Colonic mucosa (tissue), 4 donors: ENCODE measurements around the gene FNDC3B. TPM values are rescaled to one million over a fixed set of nuclear protein-coding genes. Genes with fewer than 3 reads are reported as not detected.

Source experiments
- DNase-seq: peaks from one replicate; pipeline ENCODE4 v3.0.0-alpha.2; 2020
- H3K27ac ChIP-seq: fragments of 200-600 bp; one replicate; pipeline ENCODE4 v1.8.0; 2021
- H3K27me3 ChIP-seq: fragments of 200-600 bp; one replicate; pipeline ENCODE4 v1.8.0; 2021
- H3K36me3 ChIP-seq: fragments of 200-600 bp; one replicate; pipeline ENCODE4 v1.8.0; 2021
- H3K4me1 ChIP-seq: fragments of 200-600 bp; one replicate; pipeline ENCODE4 v1.8.0; 2021; ENCODE audit warnings: mild to moderate bottlenecking
- H3K4me3 ChIP-seq: fragments of 200-600 bp; one replicate; pipeline ENCODE4 v1.8.0; 2021
- H3K9ac ChIP-seq, 2 donors: one replicate each; pipeline ENCODE4 v1.7.0; 2013; ENCODE audit warnings: control low read depth in 2 of 2, low read depth in 2 of 2, low read length in 2 of 2
- H3K9me3 ChIP-seq: fragments of 200-600 bp; one replicate; pipeline ENCODE4 v1.8.0; 2021
- CTCF ChIP-seq: fragments of 200-600 bp; IDR thresholded peaks from one replicate; pipeline ENCODE4 v1.8.0; 2022; ENCODE audit warnings: antibody characterized with exemption, mild to moderate bottlenecking
- intact Hi-C: fragments of 100-400 bp; cut with DNase I; formaldehyde crosslinking; loops from one replicate; pipeline ENCODE4 v1.14.1; 2022
- total RNA-seq, 2 donors: library from RNA; stranded (reverse); fragmentation: NEBNext Ultra II Directional in 1 of 2; extraction: Animal tissue kit (Norgen Biotek cat#: 25700) in 1 of 2; gene quantifications; one replicate each; pipeline ENCODE4 v1.2.1, GENCODE V29; 2021
- donor health status: healthy.
- donor health status: DM: no; HTN: no; CAD: no.
- donor health status: DM: no; HTN: no; CAD: no.

FNDC3B gene
- total RNA-seq, 2 donors from 2014 or later = 66.7 to 142 TPM

- Histone ChIP-seq H3K36me3 (peaks cover 5% of the 10 kb centered on the region), H3K9ac (no peak overlapping the region), H3K4me1 (no peaks in the 10 kb centered on the region), H3K27me3 (no peaks in the 10 kb centered on the region), H3K27ac (no peak overlapping the region), H3K4me3 (no peak overlapping the region), H3K9me3 (no peaks in the 10 kb centered on the region)
- no peak for DNase-seq
- intact Hi-C loops = no loop called here
- TF ChIP-seq CTCF = no peak
These were observed 301.2 kb downstream of the FNDC3B start for GRCh38 chr3:172340583-172340982.

- peak; percentile 56 for TF ChIP-seq CTCF
- H3K9ac ChIP-seq = no peak overlapping the region
- H3K4me1 ChIP-seq = no peaks in the 10 kb centered on the region
- no peak overlapping the region for H3K4me3 ChIP-seq
- DNase-seq = no peak
- H3K27me3 ChIP-seq = no peaks in the 10 kb centered on the region
- no peak overlapping the region for H3K27ac ChIP-seq
- intact Hi-C loops = no loop called here
- peaks cover 5% of the 10 kb centered on the region for H3K36me3 ChIP-seq
- no peaks in the 10 kb centered on the region for H3K9me3 ChIP-seq
These were observed 302.2 kb downstream of the FNDC3B start for GRCh38 chr3:172341482-172342059.

- peaks cover 5% of the 10 kb centered on the region for H3K36me3 ChIP-seq
- no peaks in the 10 kb centered on the region for H3K27me3 ChIP-seq
- H3K4me3 ChIP-seq = no peak overlapping the region
- intact Hi-C loops = no loop called here
- H3K9ac ChIP-seq = no peak overlapping the region
- no peak for TF ChIP-seq CTCF
- no peak overlapping the region for H3K27ac ChIP-seq
- H3K9me3 ChIP-seq = no peaks in the 10 kb centered on the region
- H3K4me1 ChIP-seq = no peaks in the 10 kb centered on the region
- DNase-seq = no peak
These were observed 302.8 kb downstream of the FNDC3B start for GRCh38 chr3:172342097-172342659.

GRCh38 chr3:172343117-172343516 is 303.7 kb downstream of the FNDC3B start:
- peaks cover 9% of the 10 kb centered on the region for H3K36me3 ChIP-seq
- no peaks in the 10 kb centered on the region for H3K4me1 ChIP-seq
- no peak overlapping the region for H3K9ac ChIP-seq
- H3K27me3 ChIP-seq = no peaks in the 10 kb centered on the region
- no peak for TF ChIP-seq CTCF
- DNase-seq = no peak
- no peaks in the 10 kb centered on the region for H3K9me3 ChIP-seq
- H3K27ac ChIP-seq = no peak overlapping the region
- H3K4me3 ChIP-seq = no peak overlapping the region
- intact Hi-C loops = no loop called here

- Histone ChIP-seq H3K9ac (no peak overlapping the region), H3K4me3 (no peak overlapping the region), H3K9me3 (no peaks in the 10 kb centered on the region), H3K27ac (no peak overlapping the region), H3K4me1 (no peaks in the 10 kb centered on the region), H3K36me3 (peaks cover 9% of the 10 kb centered on the region), H3K27me3 (no peaks in the 10 kb centered on the region)
- TF ChIP-seq CTCF = no peak
- intact Hi-C loops = no loop called here
- DNase-seq = no peak
These were observed 304.6 kb downstream of the FNDC3B start for GRCh38 chr3:172343979-172344378.
